ENCODE data around the gene GLT1D1.

GRCh38 chr12:128928361-128928760, 75.1 kb downstream of the GLT1D1 start:
- TF ChIP-seq REST (IDR thresholded peaks at IDR 0.05; ENCODE audit: low read depth) (no peak), CTCF (IDR thresholded peaks at IDR 0.05 in 2 of 3, conservative IDR thresholded peaks at IDR 0.05 in 1 of 3; ENCODE audit: borderline replicate concordance in 1 of 3, insufficient read depth in 1 of 3, low read depth in 2 of 3, low read length in 2 of 3) (no peak), ZBTB33 (IDR thresholded peaks at IDR 0.05; ENCODE audit: extremely low read depth, insufficient replicate concordance, low read length) (no peak), MAX (IDR thresholded peaks at IDR 0.05) (no peak), ZNF274 (IDR thresholded peaks at IDR 0.05; ENCODE audit: low read depth, low read length) (no peak), EGR1 (IDR thresholded peaks at IDR 0.05; ENCODE audit: low read depth) (no peak), POLR2A (IDR thresholded peaks at IDR 0.05; ENCODE audit: borderline replicate concordance, extremely low read depth, insufficient read depth, insufficient read length) (no peak)
